ENCODE data around the gene ISYNA1. TPM values are rescaled to one million over a fixed set of nuclear protein-coding genes. Genes with fewer than 3 reads are reported as not detected.
A peak's percentile ranks its signal among the peaks of the same experiment; 100 is the strongest.

Gene ISYNA1
- 10 to 100 TPM; 17.5 to 42.7 TPM for polyA plus RNA-seq

DNA sequence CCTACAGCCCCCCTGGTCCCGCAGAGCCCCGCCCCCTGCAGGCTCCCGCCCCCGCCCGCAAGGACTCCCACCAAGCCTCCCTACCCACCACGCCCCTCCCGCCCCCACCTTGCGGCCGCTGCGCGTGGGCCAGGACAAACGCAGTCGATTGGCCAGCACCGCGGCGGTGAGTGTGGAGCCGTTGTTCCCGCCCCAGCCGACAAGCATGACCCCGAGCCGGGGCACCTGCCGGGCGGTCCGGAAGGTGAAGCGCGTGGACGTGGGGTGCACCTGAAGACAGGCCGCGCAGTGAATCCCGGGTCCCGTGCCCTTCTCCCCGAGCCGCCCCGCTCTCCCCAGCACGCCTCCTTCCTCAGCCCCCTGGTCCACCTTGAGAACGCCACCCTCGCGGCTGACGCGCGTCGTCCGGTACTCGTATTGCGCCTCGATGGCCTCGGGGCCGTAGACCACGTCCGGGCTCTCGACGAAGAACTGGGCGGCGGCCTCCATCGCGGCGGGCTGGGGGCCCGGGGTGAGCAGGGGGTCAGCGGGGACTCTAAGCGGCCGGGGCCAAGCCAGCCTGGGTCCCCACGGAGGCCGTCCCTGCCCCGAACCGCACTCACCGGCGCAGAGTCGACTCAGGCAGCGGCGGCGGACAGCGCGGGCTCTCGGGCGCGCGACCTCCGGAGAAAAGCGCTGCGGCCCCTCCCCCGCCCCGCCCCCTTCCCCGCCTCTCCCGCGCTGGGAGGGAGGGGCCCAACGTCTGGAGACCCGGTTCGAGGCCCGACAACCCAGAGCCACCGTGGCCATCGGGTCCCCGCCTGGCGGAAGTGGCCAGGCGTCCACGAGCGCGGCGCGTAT lies at the start of gene ISYNA1:
Gene ISYNA1, minus strand, starts transcription at position 643 of the 840 bp plus-strand sequence. Its CDS starts 154 bp downstream, at position 489.
- no peaks in the 10 kb centered on the region for H3K27me3 ChIP-seq (ENCODE audit: control insufficient read depth in 1 of 2, insufficient read depth in 2 of 2, low read length in 2 of 2)
- no peaks in the 10 kb centered on the region for H3K36me3 ChIP-seq (ENCODE audit: control insufficient read depth in 2 of 2, insufficient read depth in 2 of 2, low read length in 1 of 2)
- 1% methylated on average over 60 to 99 of the region's 99 CpGs for WGBS, 2 donors
- peak within 1 kb of the TSS; percentile 38 to 61 for H3K27ac ChIP-seq (ENCODE audit: low read depth in 2 of 2, low read length in 1 of 2)
- peaks cover 0 to 5% of the 10 kb centered on the region in 2 donors for H3K9me3 ChIP-seq (ENCODE audit: control insufficient read depth in 2 of 2, insufficient read depth in 1 of 2, low read depth in 1 of 2, low read length in 1 of 2)
- peak within 1 kb of the TSS; percentile 26 to 48 for H3K4me3 ChIP-seq (ENCODE audit: low read depth in 1 of 2, low read length in 2 of 2)
- H3K4me1 ChIP-seq (ENCODE audit: control insufficient read depth in 2 of 2, insufficient read depth in 2 of 2, low read length in 1 of 2), result peaks cover 0 to 31% of the 10 kb centered on the region in 2 donors

DNA sequence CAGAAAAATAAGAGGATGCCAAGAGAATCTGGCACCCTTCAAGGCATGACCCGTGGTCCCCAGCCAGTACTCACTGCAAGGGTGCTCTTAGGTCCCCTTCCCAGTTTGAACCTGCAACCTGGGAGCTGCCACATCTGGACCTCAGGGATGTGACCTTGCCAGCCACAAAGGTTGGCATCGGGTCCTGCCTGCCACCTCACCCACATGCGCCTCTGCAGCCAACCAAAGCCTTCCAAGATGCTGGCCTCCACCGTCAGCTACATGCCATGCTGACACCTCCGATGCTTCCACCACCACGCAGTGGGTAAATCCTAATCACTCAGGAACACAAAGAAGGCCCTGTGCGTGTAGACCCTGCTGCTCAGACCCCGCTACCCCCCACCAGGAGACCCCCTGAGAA lies 48.8 kb upstream of the ISYNA1 start:
- H3K4me3 ChIP-seq (ENCODE audit: low read depth in 1 of 2, low read length in 2 of 2), result no peak overlapping the region
- H3K4me1 ChIP-seq (ENCODE audit: control insufficient read depth in 2 of 2, insufficient read depth in 2 of 2, low read length in 1 of 2), result peaks cover 5 to 33% of the 10 kb centered on the region in 2 donors
- H3K27me3 ChIP-seq (ENCODE audit: control insufficient read depth in 1 of 2, insufficient read depth in 2 of 2, low read length in 2 of 2), result no peaks in the 10 kb centered on the region
- H3K36me3 ChIP-seq (ENCODE audit: control insufficient read depth in 2 of 2, insufficient read depth in 2 of 2, low read length in 1 of 2), result no peaks in the 10 kb centered on the region
- no peaks in the 10 kb centered on the region for H3K9me3 ChIP-seq (ENCODE audit: control insufficient read depth in 2 of 2, insufficient read depth in 1 of 2, low read depth in 1 of 2, low read length in 1 of 2)
- H3K27ac ChIP-seq (ENCODE audit: low read depth in 2 of 2, low read length in 1 of 2), result peak overlapping the region in 1 of 2 donors; percentile 50
- WGBS, 2 donors, result 70 to 85% methylated on average over 8 of the region's 8 CpGs

DNA sequence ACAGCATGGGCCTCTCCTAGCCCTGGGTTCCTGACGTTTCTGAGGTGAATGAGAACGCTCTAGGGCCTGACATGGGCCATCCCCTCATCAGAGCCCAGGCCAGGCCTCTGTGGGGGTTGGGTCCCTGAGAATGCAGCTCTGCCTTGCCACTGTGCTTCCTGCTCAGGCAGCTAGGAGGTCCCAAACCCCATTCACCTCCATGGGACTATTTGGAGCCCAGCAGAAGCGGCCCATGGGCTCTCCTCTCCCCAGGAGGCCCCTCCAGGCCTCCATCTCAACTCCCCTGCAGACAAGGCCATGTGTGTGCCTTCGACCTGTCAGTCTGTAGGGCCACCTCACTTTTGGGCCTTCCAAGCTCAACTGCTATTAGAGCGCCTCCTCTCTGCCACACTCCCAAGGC lies 47.1 kb upstream of the ISYNA1 start:
- whole genome bisulfite sequencing, 2 donors, result 92 to 93% methylated on average over 5 of the region's 5 CpGs
- no peaks in the 10 kb centered on the region for H3K27me3 ChIP-seq (ENCODE audit: control insufficient read depth in 1 of 2, insufficient read depth in 2 of 2, low read length in 2 of 2)
- H3K4me1 ChIP-seq (ENCODE audit: control insufficient read depth in 2 of 2, insufficient read depth in 2 of 2, low read length in 1 of 2), result peaks cover 5 to 38% of the 10 kb centered on the region in 2 donors
- no peaks in the 10 kb centered on the region for H3K9me3 ChIP-seq (ENCODE audit: control insufficient read depth in 2 of 2, insufficient read depth in 1 of 2, low read depth in 1 of 2, low read length in 1 of 2)
- no peaks in the 10 kb centered on the region for H3K36me3 ChIP-seq (ENCODE audit: control insufficient read depth in 2 of 2, insufficient read depth in 2 of 2, low read length in 1 of 2)
- no peak overlapping the region for H3K4me3 ChIP-seq (ENCODE audit: low read depth in 1 of 2, low read length in 2 of 2)
- no peak overlapping the region for H3K27ac ChIP-seq (ENCODE audit: low read depth in 2 of 2, low read length in 1 of 2)

GRCh38 chr19:18483119-18483890 lies 45.4 kb upstream of the ISYNA1 start:
- Histone ChIP-seq H3K27ac (ENCODE audit: low read depth in 2 of 2, low read length in 1 of 2) (no peak overlapping the region), H3K4me1 (ENCODE audit: control insufficient read depth in 2 of 2, insufficient read depth in 2 of 2, low read length in 1 of 2) (peaks cover 6 to 42% of the 10 kb centered on the region in 2 donors), H3K27me3 (ENCODE audit: control insufficient read depth in 1 of 2, insufficient read depth in 2 of 2, low read length in 2 of 2) (no peaks in the 10 kb centered on the region), H3K4me3 (ENCODE audit: low read depth in 1 of 2, low read length in 2 of 2) (no peak overlapping the region), H3K9me3 (ENCODE audit: control insufficient read depth in 2 of 2, insufficient read depth in 1 of 2, low read depth in 1 of 2, low read length in 1 of 2) (no peaks in the 10 kb centered on the region), H3K36me3 (ENCODE audit: control insufficient read depth in 2 of 2, insufficient read depth in 2 of 2, low read length in 1 of 2) (no peaks in the 10 kb centered on the region)
- 72 to 77% methylated on average over 12 of the region's 12 CpGs for WGBS, 2 donors

- H3K27ac ChIP-seq (ENCODE audit: low read depth in 2 of 2, low read length in 1 of 2), result no peak overlapping the region
- peaks cover 7 to 35% of the 10 kb centered on the region in 2 donors for H3K4me1 ChIP-seq (ENCODE audit: control insufficient read depth in 2 of 2, insufficient read depth in 2 of 2, low read length in 1 of 2)
- no peaks in the 10 kb centered on the region for H3K9me3 ChIP-seq (ENCODE audit: control insufficient read depth in 2 of 2, insufficient read depth in 1 of 2, low read depth in 1 of 2, low read length in 1 of 2)
- no peak overlapping the region for H3K4me3 ChIP-seq (ENCODE audit: low read depth in 1 of 2, low read length in 2 of 2)
- WGBS, 2 donors, result 92% methylated on average over 12 of the region's 12 CpGs
- H3K27me3 ChIP-seq (ENCODE audit: control insufficient read depth in 1 of 2, insufficient read depth in 2 of 2, low read length in 2 of 2), result no peaks in the 10 kb centered on the region
- H3K36me3 ChIP-seq (ENCODE audit: control insufficient read depth in 2 of 2, insufficient read depth in 2 of 2, low read length in 1 of 2), result no peaks in the 10 kb centered on the region
Observed at GRCh38 chr19:18481505-18482222, 43.7 kb upstream of the ISYNA1 start.

DNA sequence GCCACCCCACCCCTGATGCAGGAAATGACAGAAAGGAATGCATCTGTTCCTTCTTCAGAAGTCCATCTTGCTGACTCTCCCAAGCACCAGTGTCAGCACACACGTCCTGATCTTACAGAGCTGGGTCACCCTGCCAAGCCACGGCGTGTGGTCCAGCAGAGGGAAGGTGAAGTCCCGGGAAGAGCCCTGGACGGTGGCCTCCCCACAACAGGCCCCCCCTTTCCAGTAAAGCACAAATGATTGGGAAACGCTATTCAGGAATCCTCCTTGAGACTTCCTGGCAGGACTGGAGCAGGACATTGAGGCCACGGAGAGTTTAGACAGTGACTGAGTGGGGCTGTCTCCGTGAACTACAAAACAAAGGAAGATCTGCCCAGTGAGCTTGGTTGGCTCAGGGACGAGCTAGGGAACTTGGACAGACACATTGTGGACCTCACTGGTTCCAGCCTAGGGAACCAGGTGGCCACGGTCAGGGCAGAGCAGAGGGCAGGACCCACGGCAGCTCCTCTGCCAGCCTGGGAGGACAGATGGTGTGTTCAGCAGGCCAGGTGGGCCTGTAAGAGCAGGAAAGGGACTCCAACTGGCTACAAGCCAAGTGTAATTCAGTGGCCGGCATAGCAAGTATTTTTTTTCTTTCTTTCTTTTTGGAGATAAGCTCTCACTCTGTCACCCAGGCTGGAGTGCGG lies 42.2 kb upstream of the ISYNA1 start:
- H3K27me3 ChIP-seq (ENCODE audit: control insufficient read depth in 1 of 2, insufficient read depth in 2 of 2, low read length in 2 of 2), result no peaks in the 10 kb centered on the region
- H3K9me3 ChIP-seq (ENCODE audit: control insufficient read depth in 2 of 2, insufficient read depth in 1 of 2, low read depth in 1 of 2, low read length in 1 of 2), result no peaks in the 10 kb centered on the region
- no peaks in the 10 kb centered on the region for H3K36me3 ChIP-seq (ENCODE audit: control insufficient read depth in 2 of 2, insufficient read depth in 2 of 2, low read length in 1 of 2)
- peak overlapping the region; percentile 82 to 85 for H3K27ac ChIP-seq (ENCODE audit: low read depth in 2 of 2, low read length in 1 of 2)
- H3K4me1 ChIP-seq (ENCODE audit: control insufficient read depth in 2 of 2, insufficient read depth in 2 of 2, low read length in 1 of 2), result peaks cover 7 to 28% of the 10 kb centered on the region in 2 donors
- 47 to 52% methylated on average over 13 of the region's 13 CpGs for WGBS, 2 donors
- no peak overlapping the region for H3K4me3 ChIP-seq (ENCODE audit: low read depth in 1 of 2, low read length in 2 of 2)

GRCh38 chr19:18478545-18479311 lies 40.8 kb upstream of the ISYNA1 start:
- Histone ChIP-seq H3K36me3 (ENCODE audit: control insufficient read depth in 2 of 2, insufficient read depth in 2 of 2, low read length in 1 of 2) (no peaks in the 10 kb centered on the region), H3K4me1 (ENCODE audit: control insufficient read depth in 2 of 2, insufficient read depth in 2 of 2, low read length in 1 of 2) (peaks cover 11 to 34% of the 10 kb centered on the region in 2 donors), H3K27ac (ENCODE audit: low read depth in 2 of 2, low read length in 1 of 2) (peak overlapping the region; percentile 57 to 87), H3K27me3 (ENCODE audit: control insufficient read depth in 1 of 2, insufficient read depth in 2 of 2, low read length in 2 of 2) (no peaks in the 10 kb centered on the region), H3K4me3 (ENCODE audit: low read depth in 1 of 2, low read length in 2 of 2) (no peak overlapping the region), H3K9me3 (ENCODE audit: control insufficient read depth in 2 of 2, insufficient read depth in 1 of 2, low read depth in 1 of 2, low read length in 1 of 2) (no peaks in the 10 kb centered on the region)
- 59 to 60% methylated on average over 17 of the region's 17 CpGs for WGBS, 2 donors

- H3K36me3 ChIP-seq (ENCODE audit: control insufficient read depth in 2 of 2, insufficient read depth in 2 of 2, low read length in 1 of 2), result no peaks in the 10 kb centered on the region
- H3K27me3 ChIP-seq (ENCODE audit: control insufficient read depth in 1 of 2, insufficient read depth in 2 of 2, low read length in 2 of 2), result no peaks in the 10 kb centered on the region
- peak overlapping the region; percentile 57 to 87 for H3K27ac ChIP-seq (ENCODE audit: low read depth in 2 of 2, low read length in 1 of 2)
- 81 to 85% methylated on average over 8 of the region's 8 CpGs for WGBS, 2 donors
- no peak overlapping the region for H3K4me3 ChIP-seq (ENCODE audit: low read depth in 1 of 2, low read length in 2 of 2)
- no peaks in the 10 kb centered on the region for H3K9me3 ChIP-seq (ENCODE audit: control insufficient read depth in 2 of 2, insufficient read depth in 1 of 2, low read depth in 1 of 2, low read length in 1 of 2)
- peaks cover 14 to 29% of the 10 kb centered on the region in 2 donors for H3K4me1 ChIP-seq (ENCODE audit: control insufficient read depth in 2 of 2, insufficient read depth in 2 of 2, low read length in 1 of 2)
Observed at GRCh38 chr19:18477974-18478373, 40.0 kb upstream of the ISYNA1 start.
